Testis (tissue), 3 donors: ENCODE results near the gene CCRL2. TPM values are rescaled to one million over a fixed set of nuclear protein-coding genes. Genes with fewer than 3 reads are reported as not detected.
"Not testable (repeated sequence)": the region's sequence is repeated elsewhere in the genome, so short reads cannot be mapped to it uniquely, and the experiment has no call there.

Source experiments
- DNase-seq: peaks from one replicate; pipeline ENCODE4 v3.0.0-alpha.2; 2019
- H3K27ac ChIP-seq, 2 donors: fragments of 200-600 bp; sonication (generic); one replicate each; pipeline ENCODE4 v1.5.1; 2019
- H3K27me3 ChIP-seq: fragments of 200-600 bp; sonication (generic); one replicate; pipeline ENCODE4 v1.5.1; 2019
- H3K36me3 ChIP-seq: fragments of 200-600 bp; sonication (generic); one replicate; pipeline ENCODE4 v1.5.1; 2017; ENCODE audit warnings: low read depth; ENCODE audit errors: missing control alignments
- H3K4me1 ChIP-seq: fragments of 200-600 bp; sonication (generic); one replicate; pipeline ENCODE4 v1.5.1; 2019
- H3K4me3 ChIP-seq, 2 donors: fragments of 200-600 bp; sonication (generic); one replicate each; pipeline ENCODE4 v1.5.1; 2017 to 2019
- H3K9me3 ChIP-seq: fragments of 200-600 bp; sonication (generic); one replicate; pipeline ENCODE4 v1.5.1; 2017
- POLR2A ChIP-seq: fragments of 450-650 bp; IDR thresholded peaks from one replicate; pipeline ENCODE4 v1.6.1; 2017; ENCODE audit warnings: antibody characterized with exemption, mild to moderate bottlenecking, moderate library complexity
- WGBS, 2 donors: methylation state at CpG; one replicate each; pipeline ENCODE4 v1.1.5; 2018; 5-methylcytosine and 5-hydroxymethylcytosine counted together
- intact Hi-C: fragments of 100-400 bp; cut with DNase I; formaldehyde crosslinking; loops from one replicate; pipeline ENCODE4 v1.15.1; 2023; ENCODE audit warnings: low total_unique reads
- polyA plus RNA-seq: library from polyadenylated mRNA; stranded (reverse); fragments of 350-450 nt; fragmentation: Illumina TruSeq; extraction: RNeasy Lipid Tissue Mini Kit (QIAGEN cat#74804); gene quantifications from one replicate; pipeline ENCODE4 v1.2.3, GENCODE V29; 2014; ENCODE audit warnings: low read depth, low replicate concordance; ENCODE audit not compliant: insufficient read depth
- total RNA-seq, 2 donors: library from RNA; depleted of rRNA; stranded (reverse); fragments of >200 nt; gene quantifications; one replicate each; pipeline ENCODE4 v1.2.3, GENCODE V29; 2016
- TF ChIP-seq, protein P1 (sequence below), 3 experiments: fragments of 450-650 bp in 2 of 3; fragments of 200-600 bp in 1 of 3; sonication (generic) in 1 of 3; IDR thresholded peaks; one replicate each; pipeline ENCODE4 v1.5.1; 2016 to 2019; ENCODE audit warnings: antibody characterized with exemption in 3 of 3, mild to moderate bottlenecking in 2 of 3, moderate library complexity in 1 of 3

CCRL2 gene
- total and polyA plus RNA-seq, 3 donors from 2014 or later, result 0.31 to 1.2 (median 0.87) TPM

DNA sequence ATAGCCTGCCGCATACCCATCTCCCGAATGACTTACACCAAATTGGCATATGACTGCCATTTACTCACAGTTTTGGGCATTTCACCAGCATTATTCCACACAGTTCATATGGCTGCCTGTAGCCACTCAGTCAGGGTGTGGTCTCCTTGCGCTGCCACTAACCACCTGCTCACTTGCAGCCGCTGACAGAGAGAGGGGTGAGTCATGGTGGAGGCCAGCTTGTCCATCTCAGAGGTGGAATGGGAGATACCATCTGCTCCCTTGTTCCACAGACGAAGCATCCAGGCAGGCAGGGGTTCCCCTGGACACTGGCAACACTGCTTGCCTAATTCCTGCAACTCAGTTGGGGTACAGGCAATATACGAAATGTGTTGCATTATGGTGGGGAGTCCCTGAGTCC lies 15.6 kb downstream of the CCRL2 start:
- no peaks in the 10 kb centered on the region for H3K9me3 ChIP-seq
- TF ChIP-seq POLR2A, result no peak
- TF ChIP-seq, protein P1, sequence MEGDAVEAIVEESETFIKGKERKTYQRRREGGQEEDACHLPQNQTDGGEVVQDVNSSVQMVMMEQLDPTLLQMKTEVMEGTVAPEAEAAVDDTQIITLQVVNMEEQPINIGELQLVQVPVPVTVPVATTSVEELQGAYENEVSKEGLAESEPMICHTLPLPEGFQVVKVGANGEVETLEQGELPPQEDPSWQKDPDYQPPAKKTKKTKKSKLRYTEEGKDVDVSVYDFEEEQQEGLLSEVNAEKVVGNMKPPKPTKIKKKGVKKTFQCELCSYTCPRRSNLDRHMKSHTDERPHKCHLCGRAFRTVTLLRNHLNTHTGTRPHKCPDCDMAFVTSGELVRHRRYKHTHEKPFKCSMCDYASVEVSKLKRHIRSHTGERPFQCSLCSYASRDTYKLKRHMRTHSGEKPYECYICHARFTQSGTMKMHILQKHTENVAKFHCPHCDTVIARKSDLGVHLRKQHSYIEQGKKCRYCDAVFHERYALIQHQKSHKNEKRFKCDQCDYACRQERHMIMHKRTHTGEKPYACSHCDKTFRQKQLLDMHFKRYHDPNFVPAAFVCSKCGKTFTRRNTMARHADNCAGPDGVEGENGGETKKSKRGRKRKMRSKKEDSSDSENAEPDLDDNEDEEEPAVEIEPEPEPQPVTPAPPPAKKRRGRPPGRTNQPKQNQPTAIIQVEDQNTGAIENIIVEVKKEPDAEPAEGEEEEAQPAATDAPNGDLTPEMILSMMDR (IDR thresholded peaks at IDR 0.05), result no peak
- H3K4me3 ChIP-seq, result no peak overlapping the region
- no peaks in the 10 kb centered on the region for H3K4me1 ChIP-seq
- H3K36me3 ChIP-seq, result no peaks in the 10 kb centered on the region
- intact Hi-C loops, result no loop called here
- no peak for DNase-seq
- H3K27me3 ChIP-seq, result no peaks in the 10 kb centered on the region
- H3K27ac ChIP-seq, result no peak overlapping the region
- WGBS, 2 donors, result 95 to 97% methylated on average over 6 of the region's 6 CpGs

DNA sequence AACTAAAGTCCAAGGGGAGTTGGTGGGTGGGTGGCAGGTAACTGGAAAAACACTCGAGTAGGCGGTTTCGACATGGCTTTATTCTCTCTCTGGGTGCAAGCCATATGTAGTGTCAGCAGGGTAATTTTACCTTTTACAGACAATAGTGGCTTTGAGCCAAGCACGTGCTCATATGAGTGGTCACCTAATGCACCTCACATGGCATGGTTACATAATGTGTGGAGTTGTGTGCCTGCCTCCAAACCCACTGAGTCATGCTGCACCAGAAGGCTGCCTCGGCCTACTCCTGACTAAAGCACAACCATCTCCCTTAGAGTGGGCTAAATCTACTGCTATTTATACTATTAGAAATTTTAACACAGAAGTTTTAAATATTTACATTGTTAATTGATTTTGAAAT lies 16.5 kb downstream of the CCRL2 start:
- no peak overlapping the region for H3K4me3 ChIP-seq
- no peaks in the 10 kb centered on the region for H3K4me1 ChIP-seq
- no peak overlapping the region for H3K27ac ChIP-seq
- H3K36me3 ChIP-seq, result no peaks in the 10 kb centered on the region
- no peaks in the 10 kb centered on the region for H3K9me3 ChIP-seq
- no peak for TF ChIP-seq POLR2A
- TF ChIP-seq, protein P1 (IDR thresholded peaks at IDR 0.05), result no peak
- H3K27me3 ChIP-seq, result no peaks in the 10 kb centered on the region
- DNase-seq, result no peak
- WGBS, 2 donors, result 88 to 95% methylated on average over 5 of the region's 5 CpGs
- intact Hi-C loops, result no loop called here

DNA sequence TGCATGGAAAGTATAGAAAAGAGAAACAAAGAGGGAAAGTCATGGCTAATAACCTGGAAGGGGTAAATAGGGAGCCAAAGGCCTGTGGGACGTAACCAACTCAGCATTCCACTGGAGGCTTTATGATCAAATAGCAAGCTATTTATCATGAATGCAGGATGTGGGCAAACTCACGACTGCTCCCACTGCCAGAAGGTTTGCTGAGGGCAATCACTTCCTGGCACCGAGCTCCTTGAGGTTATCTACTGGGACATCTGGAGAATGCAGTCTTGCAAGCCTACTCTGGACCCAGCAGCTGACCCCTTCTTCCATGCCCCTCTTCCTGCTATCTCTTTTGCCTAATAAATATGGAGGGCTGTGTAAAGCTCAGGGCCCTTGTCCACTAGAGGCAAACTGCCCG lies 19.4 kb downstream of the CCRL2 start:
- H3K27me3 ChIP-seq, intact Hi-C loops, H3K4me1 ChIP-seq, H3K27ac ChIP-seq, H3K36me3 ChIP-seq, DNase-seq, H3K4me3 ChIP-seq, H3K9me3 ChIP-seq: not testable (repeated sequence)
- WGBS, 2 donors, result 70 to 72% methylated on average over 4 of the region's 4 CpGs

DNA sequence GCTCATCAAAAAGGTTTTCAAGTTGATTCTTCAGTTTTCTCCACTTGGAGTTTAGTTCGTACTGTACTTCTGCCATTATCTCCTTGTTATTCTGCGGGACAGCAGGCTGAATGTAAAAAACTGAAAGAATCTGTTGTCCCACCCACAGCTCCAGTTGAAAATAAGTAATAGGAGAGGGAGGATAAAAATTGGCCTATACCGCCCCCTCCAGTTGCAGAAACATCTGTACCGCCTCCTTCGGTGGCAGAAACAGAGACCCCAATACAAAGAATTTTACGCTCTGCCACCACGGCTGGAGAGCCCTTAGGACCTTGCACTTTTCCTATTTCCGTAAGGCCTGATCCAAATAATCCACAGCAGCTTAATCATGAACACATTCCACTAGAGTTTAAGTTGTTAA lies 20.3 kb downstream of the CCRL2 start:
- DNase-seq, H3K27me3 ChIP-seq, H3K9me3 ChIP-seq, H3K27ac ChIP-seq, H3K36me3 ChIP-seq, intact Hi-C loops, H3K4me3 ChIP-seq, H3K4me1 ChIP-seq: not testable (repeated sequence)
- 60 to 76% methylated on average over 8 of the region's 8 CpGs for WGBS, 2 donors

DNA sequence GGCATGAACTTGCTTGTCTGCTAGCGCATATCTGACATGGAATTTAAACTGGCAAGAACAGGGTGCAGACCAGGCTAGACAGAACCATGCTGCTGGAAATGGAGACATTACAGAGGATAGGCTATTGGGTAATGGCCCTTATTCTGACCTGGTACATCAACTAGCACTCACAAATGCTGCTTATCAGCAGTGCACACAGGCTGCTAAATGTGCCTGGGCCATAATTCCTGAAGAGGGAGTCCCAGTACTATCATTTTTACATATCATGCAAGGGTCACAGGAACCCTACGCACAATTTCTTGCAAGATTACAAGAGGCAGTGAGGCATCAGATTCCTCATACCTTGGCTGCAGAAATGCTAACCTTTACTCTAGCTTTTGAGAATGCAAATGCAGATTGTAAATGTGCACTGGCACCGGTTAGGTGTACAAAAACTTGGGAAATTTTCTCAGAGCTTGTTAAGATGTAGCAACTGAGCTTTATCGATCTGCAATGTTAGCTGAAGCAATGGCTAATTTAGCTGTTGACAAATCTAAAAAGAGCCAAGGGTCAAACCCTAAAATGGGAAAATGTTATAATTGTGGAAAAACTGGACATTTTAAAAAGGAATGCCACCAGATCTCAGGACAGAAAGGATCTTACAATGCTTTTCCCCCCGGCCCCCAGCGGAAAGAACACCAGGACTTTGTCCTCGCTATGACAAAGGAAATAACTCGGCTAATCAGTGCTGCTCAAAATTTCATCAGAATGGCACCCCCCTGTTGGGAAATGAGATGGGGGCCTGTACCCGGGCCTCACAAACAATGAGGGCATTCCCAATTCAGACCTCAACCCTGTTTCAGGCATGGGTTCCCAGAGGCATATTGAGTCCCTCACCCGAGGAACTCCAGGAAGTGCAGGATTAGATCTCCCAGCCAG lies 21.1 kb downstream of the CCRL2 start:
- no peaks in the 10 kb centered on the region for H3K27me3 ChIP-seq
- H3K4me1 ChIP-seq, result no peaks in the 10 kb centered on the region
- H3K27ac ChIP-seq, result no peak overlapping the region
- no peaks in the 10 kb centered on the region for H3K9me3 ChIP-seq
- no peaks in the 10 kb centered on the region for H3K36me3 ChIP-seq
- no peak overlapping the region for H3K4me3 ChIP-seq
- intact Hi-C loops, result no loop called here
- no peak for DNase-seq
- TF ChIP-seq, protein P1 (IDR thresholded peaks at IDR 0.05), result no peak
- TF ChIP-seq POLR2A, result no peak
- 86 to 96% methylated on average over 10 of the region's 10 CpGs for WGBS, 2 donors

DNA sequence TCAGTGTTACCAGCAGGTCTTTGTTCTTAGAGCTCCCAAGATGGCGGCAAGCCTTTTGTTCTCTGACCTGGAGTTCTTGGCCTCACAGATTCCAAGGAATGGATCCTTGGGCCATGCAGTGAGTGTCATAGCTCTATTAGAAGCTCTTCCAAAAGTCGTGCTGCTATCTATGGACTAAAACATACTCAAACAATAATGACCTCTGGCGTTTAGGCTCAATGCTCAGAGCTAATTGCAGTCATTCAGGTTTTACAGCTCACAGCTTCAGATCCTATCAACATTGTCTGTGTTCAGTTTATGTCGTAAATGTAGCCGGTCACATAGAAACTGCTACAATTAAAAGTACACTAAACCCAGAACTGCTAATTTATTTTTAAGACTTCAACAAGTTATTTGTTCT lies 22.2 kb downstream of the CCRL2 start:
- Histone ChIP-seq H3K27ac (no peak overlapping the region), H3K27me3 (no peaks in the 10 kb centered on the region), H3K9me3 (no peaks in the 10 kb centered on the region), H3K36me3 (no peaks in the 10 kb centered on the region), H3K4me3 (no peak overlapping the region), H3K4me1 (no peaks in the 10 kb centered on the region)
- intact Hi-C loops, result no loop called here
- WGBS, 2 donors, result 63 to 72% methylated on average over 5 of the region's 5 CpGs
- TF ChIP-seq, protein P1 (IDR thresholded peaks at IDR 0.05), result no peak
- no peak for TF ChIP-seq POLR2A
- DNase-seq, result no peak
